Measurements from ENCODE around the gene UBE3D.

The UBE3D gene

GRCh38 chr6:83047065-83047754 lies 18.4 kb downstream of the UBE3D start:
- H3K79me2 ChIP-seq (ENCODE audit: insufficient read depth, low read depth), result no peaks in the 10 kb centered on the region
- TF ChIP-seq, protein P1, sequence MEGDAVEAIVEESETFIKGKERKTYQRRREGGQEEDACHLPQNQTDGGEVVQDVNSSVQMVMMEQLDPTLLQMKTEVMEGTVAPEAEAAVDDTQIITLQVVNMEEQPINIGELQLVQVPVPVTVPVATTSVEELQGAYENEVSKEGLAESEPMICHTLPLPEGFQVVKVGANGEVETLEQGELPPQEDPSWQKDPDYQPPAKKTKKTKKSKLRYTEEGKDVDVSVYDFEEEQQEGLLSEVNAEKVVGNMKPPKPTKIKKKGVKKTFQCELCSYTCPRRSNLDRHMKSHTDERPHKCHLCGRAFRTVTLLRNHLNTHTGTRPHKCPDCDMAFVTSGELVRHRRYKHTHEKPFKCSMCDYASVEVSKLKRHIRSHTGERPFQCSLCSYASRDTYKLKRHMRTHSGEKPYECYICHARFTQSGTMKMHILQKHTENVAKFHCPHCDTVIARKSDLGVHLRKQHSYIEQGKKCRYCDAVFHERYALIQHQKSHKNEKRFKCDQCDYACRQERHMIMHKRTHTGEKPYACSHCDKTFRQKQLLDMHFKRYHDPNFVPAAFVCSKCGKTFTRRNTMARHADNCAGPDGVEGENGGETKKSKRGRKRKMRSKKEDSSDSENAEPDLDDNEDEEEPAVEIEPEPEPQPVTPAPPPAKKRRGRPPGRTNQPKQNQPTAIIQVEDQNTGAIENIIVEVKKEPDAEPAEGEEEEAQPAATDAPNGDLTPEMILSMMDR (conservative IDR thresholded peaks at IDR 0.05; ENCODE audit: low read depth, low read length), result no peak
- no peaks in the 10 kb centered on the region for H3K4me1 ChIP-seq (ENCODE audit: low read depth, poor library complexity, severe bottlenecking)
- no peaks in the 10 kb centered on the region for H3K27me3 ChIP-seq (ENCODE audit: insufficient read depth, low read depth)
- no peaks in the 10 kb centered on the region for H3K36me3 ChIP-seq (ENCODE audit: insufficient read depth)
- no peak overlapping the region for H2AFZ ChIP-seq (ENCODE audit: low read depth)
- no peak overlapping the region for H3K4me2 ChIP-seq
- H3K9ac ChIP-seq, result no peak overlapping the region
- H3K27ac ChIP-seq, result no peak overlapping the region
- no peak overlapping the region for H3K4me3 ChIP-seq (IDR thresholded peaks at IDR 0.05; ENCODE audit: insufficient read depth, low read depth, low read length)
- H4K20me1 ChIP-seq (ENCODE audit: insufficient read depth), result no peaks in the 10 kb centered on the region

DNA sequence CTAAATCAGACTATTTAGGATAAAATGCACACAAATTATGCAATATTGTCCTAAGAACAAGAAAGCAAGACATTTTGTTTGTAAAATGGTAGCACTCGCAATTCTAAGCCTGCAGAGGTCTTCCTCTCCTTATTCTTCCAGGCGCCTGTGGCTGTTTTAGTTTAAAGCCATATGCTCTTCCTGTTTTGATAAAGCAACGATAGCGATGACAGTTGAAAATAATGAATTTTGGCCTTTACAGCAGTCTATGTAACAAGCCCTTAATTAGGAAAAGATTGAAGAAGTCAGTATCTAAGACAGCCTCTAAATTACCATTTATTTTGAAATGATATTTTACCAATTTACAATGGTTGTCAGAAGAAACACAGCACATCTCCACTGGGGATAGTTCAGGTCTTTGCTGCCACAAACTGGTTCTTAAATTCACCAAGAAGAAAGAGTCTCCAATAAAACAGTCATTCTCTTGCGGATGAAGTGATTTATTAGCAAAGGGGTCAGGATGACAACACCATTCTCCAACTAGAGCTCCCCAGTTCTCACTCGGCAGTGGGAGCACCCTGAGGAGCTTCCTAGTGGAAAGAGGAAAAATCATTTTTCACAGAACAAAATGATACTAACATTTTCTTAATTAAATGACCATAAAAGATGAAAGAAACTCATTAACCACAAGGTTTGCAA lies 21.4 kb downstream of the UBE3D start:
- Histone ChIP-seq H3K79me2 (ENCODE audit: insufficient read depth, low read depth) (no peaks in the 10 kb centered on the region), H2AFZ (ENCODE audit: low read depth) (no peak overlapping the region), H3K4me3 (IDR thresholded peaks at IDR 0.05; ENCODE audit: insufficient read depth, low read depth, low read length) (no peak overlapping the region), H3K4me2 (no peak overlapping the region), H4K20me1 (ENCODE audit: insufficient read depth) (no peaks in the 10 kb centered on the region), H3K9ac (no peak overlapping the region), H3K4me1 (ENCODE audit: low read depth, poor library complexity, severe bottlenecking) (no peaks in the 10 kb centered on the region), H3K27me3 (ENCODE audit: insufficient read depth, low read depth) (no peaks in the 10 kb centered on the region), H3K27ac (no peak overlapping the region), H3K36me3 (ENCODE audit: insufficient read depth) (no peaks in the 10 kb centered on the region)
- TF ChIP-seq, protein P1 (conservative IDR thresholded peaks at IDR 0.05; ENCODE audit: low read depth, low read length), result no peak

DNA sequence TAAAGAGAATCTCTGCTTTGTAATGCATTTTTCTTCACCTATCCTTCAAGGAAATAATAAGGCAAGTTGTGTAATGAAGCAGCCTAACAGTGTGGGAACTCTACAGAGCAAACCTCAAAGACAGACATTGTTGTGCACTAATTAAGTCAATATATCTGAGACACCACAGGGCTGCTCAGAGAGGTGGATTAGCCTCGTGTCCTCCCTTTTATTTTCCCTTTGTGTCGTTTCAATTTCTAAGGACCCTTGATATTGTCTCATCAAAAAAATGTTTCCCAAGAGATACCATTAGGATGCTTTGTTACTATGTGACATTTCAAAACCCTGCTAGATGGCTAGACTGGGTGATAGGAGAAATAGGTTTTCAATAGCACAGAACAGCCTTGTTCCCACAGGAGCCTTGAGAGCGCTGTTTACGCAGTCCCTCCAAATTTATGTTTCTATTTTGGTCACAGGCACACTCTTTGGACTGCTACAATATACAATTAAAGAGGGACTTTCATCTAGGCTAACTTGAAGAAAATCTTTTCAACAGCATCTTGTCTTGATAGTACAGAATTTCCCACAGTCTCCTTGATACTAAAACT lies 23.1 kb downstream of the UBE3D start:
- no peak overlapping the region for H2AFZ ChIP-seq (ENCODE audit: low read depth)
- no peaks in the 10 kb centered on the region for H4K20me1 ChIP-seq (ENCODE audit: insufficient read depth)
- H3K4me1 ChIP-seq (ENCODE audit: low read depth, poor library complexity, severe bottlenecking), result no peaks in the 10 kb centered on the region
- no peak overlapping the region for H3K9ac ChIP-seq
- H3K27me3 ChIP-seq (ENCODE audit: insufficient read depth, low read depth), result no peaks in the 10 kb centered on the region
- H3K4me2 ChIP-seq, result no peak overlapping the region
- TF ChIP-seq, protein P1 (conservative IDR thresholded peaks at IDR 0.05; ENCODE audit: low read depth, low read length), result no peak
- no peak overlapping the region for H3K27ac ChIP-seq
- no peaks in the 10 kb centered on the region for H3K36me3 ChIP-seq (ENCODE audit: insufficient read depth)
- no peaks in the 10 kb centered on the region for H3K79me2 ChIP-seq (ENCODE audit: insufficient read depth, low read depth)
- H3K4me3 ChIP-seq (IDR thresholded peaks at IDR 0.05; ENCODE audit: insufficient read depth, low read depth, low read length), result no peak overlapping the region

DNA sequence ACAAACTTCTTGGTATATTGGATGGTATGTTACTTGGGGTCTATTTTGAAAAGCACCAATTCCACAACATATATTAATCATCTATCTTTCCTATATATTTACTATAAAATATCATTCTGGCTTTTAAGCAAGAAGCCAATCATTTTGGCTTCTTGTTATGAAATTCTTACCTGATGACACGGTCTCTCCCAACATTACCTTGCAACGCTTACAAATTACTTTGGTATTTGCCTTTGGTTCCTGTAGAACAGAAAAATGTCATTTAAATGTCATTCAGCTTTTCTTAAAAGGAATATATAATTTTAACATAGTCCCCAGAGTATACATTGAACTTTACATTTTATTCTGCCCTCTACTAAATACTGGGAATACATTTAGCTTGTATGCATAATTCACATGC lies 27.4 kb downstream of the UBE3D start:
- Histone ChIP-seq H3K27me3 (ENCODE audit: insufficient read depth, low read depth) (no peaks in the 10 kb centered on the region), H3K36me3 (ENCODE audit: insufficient read depth) (no peaks in the 10 kb centered on the region), H3K27ac (no peak overlapping the region), H2AFZ (ENCODE audit: low read depth) (no peak overlapping the region), H3K4me2 (no peak overlapping the region), H3K4me3 (IDR thresholded peaks at IDR 0.05; ENCODE audit: insufficient read depth, low read depth, low read length) (no peak overlapping the region), H4K20me1 (ENCODE audit: insufficient read depth) (no peaks in the 10 kb centered on the region), H3K4me1 (ENCODE audit: low read depth, poor library complexity, severe bottlenecking) (no peaks in the 10 kb centered on the region), H3K79me2 (ENCODE audit: insufficient read depth, low read depth) (no peaks in the 10 kb centered on the region), H3K9ac (no peak overlapping the region)
- TF ChIP-seq, protein P1 (conservative IDR thresholded peaks at IDR 0.05; ENCODE audit: low read depth, low read length), result no peak

Data from KMS-11 (cell line).